H9 (cell line): ENCODE data around the gene SDK1. TPM values are rescaled to one million over a fixed set of nuclear protein-coding genes. Genes with fewer than 3 reads are reported as not detected.

ENCODE experiments used
- DNase-seq: peaks from one replicate; pipeline ENCODE4 v3.0.0-alpha.2; 2017
- H2AFZ ChIP-seq: one replicate; pipeline ENCODE4 v1.6.1; 2013; ENCODE audit warnings: mild to moderate bottlenecking, low read length, control low read depth, moderate library complexity
- H2AK5ac ChIP-seq: 2 replicates; pipeline ENCODE4 v1.6.1; 2013; ENCODE audit warnings: low read length, control low read depth, mixed read lengths; ENCODE audit not compliant: insufficient read length
- H2BK120ac ChIP-seq: one replicate; pipeline ENCODE4 v1.6.1; 2013; ENCODE audit warnings: low read depth, mild to moderate bottlenecking, low read length, control low read depth, inconsistent platforms; ENCODE audit not compliant: poor library complexity, severe bottlenecking
- H2BK12ac ChIP-seq: 2 replicates; pipeline ENCODE4 v1.6.1; 2013; ENCODE audit warnings: low read length, control low read depth, mixed read lengths, low read depth; ENCODE audit not compliant: insufficient read length
- H2BK15ac ChIP-seq: 2 replicates; pipeline ENCODE4 v1.6.1; 2013; ENCODE audit warnings: low read depth, low read length, control low read depth
- H2BK20ac ChIP-seq: one replicate; pipeline ENCODE4 v1.6.1; 2013; ENCODE audit warnings: low read depth, mild to moderate bottlenecking, low read length, control low read depth, inconsistent platforms; ENCODE audit not compliant: poor library complexity, severe bottlenecking
- H2BK5ac ChIP-seq: 2 replicates; pipeline ENCODE4 v1.6.1; 2013; ENCODE audit warnings: low read length, control low read depth, mixed read lengths; ENCODE audit not compliant: insufficient read length
- H3K14ac ChIP-seq: 2 replicates; pipeline ENCODE4 v1.6.1; 2013; ENCODE audit warnings: low read length, control low read depth; ENCODE audit not compliant: insufficient read depth
- H3K18ac ChIP-seq: 2 replicates; pipeline ENCODE4 v1.6.1; 2013; ENCODE audit warnings: low read depth, mild to moderate bottlenecking, mixed read lengths, low read length, control low read depth; ENCODE audit not compliant: insufficient read length
- H3K23ac ChIP-seq: 2 replicates; pipeline ENCODE4 v1.6.1; 2013; ENCODE audit warnings: low read length, control low read depth, mixed read lengths, low read depth; ENCODE audit not compliant: insufficient read length
- H3K23me2 ChIP-seq: 2 replicates; pipeline ENCODE4 v1.6.1; 2013; ENCODE audit warnings: low read depth, mild to moderate bottlenecking, mixed read lengths, low read length, control low read depth; ENCODE audit not compliant: insufficient read length, poor library complexity, severe bottlenecking
- H3K27ac ChIP-seq: 2 replicates; pipeline ENCODE4 v1.5.1; 2013; ENCODE audit warnings: low read length, control low read depth, mixed read lengths, low read depth; ENCODE audit not compliant: insufficient read length
- H3K27me3 ChIP-seq: 2 replicates; pipeline ENCODE4 v1.6.1; 2013; ENCODE audit warnings: low read length, control low read depth, inconsistent platforms; ENCODE audit not compliant: insufficient read depth
- H3K4ac ChIP-seq: 2 replicates; pipeline ENCODE4 v1.6.1; 2013; ENCODE audit warnings: low read depth, mild to moderate bottlenecking, control low read depth, inconsistent platforms, low read length, moderate library complexity
- H3K4me1 ChIP-seq: 2 replicates; pipeline ENCODE4 v1.6.1; 2013; ENCODE audit warnings: low read length, control low read depth, inconsistent platforms; ENCODE audit not compliant: insufficient read depth
- H3K4me2 ChIP-seq: 2 replicates; pipeline ENCODE4 v1.6.1; 2013; ENCODE audit warnings: low read length, control low read depth, mixed read lengths; ENCODE audit not compliant: insufficient read length, insufficient read depth
- H3K56ac ChIP-seq: 2 replicates; pipeline ENCODE4 v1.6.1; 2013; ENCODE audit warnings: low read depth, mild to moderate bottlenecking, mixed read lengths, low read length, control low read depth; ENCODE audit not compliant: insufficient read length
- H3K79me1 ChIP-seq: 2 replicates; pipeline ENCODE4 v1.6.1; 2013; ENCODE audit warnings: low read depth, mild to moderate bottlenecking, moderate library complexity, low read length, control low read depth, inconsistent platforms; ENCODE audit not compliant: insufficient read depth, poor library complexity, severe bottlenecking
- H3K79me2 ChIP-seq: 2 replicates; pipeline ENCODE4 v1.6.1; 2013; ENCODE audit warnings: low read length, control low read depth, inconsistent platforms; ENCODE audit not compliant: insufficient read depth
- H3K9ac ChIP-seq: 2 replicates; pipeline ENCODE4 v1.6.1; 2013; ENCODE audit warnings: low read length, control low read depth, mixed read lengths; ENCODE audit not compliant: insufficient read length; ENCODE audit errors: extremely low read depth
- H3K9me3 ChIP-seq: one replicate; pipeline ENCODE4 v1.6.1; 2013; ENCODE audit warnings: low read depth, low read length, inconsistent platforms; ENCODE audit not compliant: control insufficient read depth
- H3T11ph ChIP-seq: one replicate; pipeline ENCODE4 v1.6.1; 2013; ENCODE audit warnings: mild to moderate bottlenecking, low read length, control low read depth, inconsistent platforms
- H4K20me1 ChIP-seq: one replicate; pipeline ENCODE4 v1.6.1; 2013; ENCODE audit not compliant: control insufficient read depth, insufficient read length, insufficient read depth
- H4K5ac ChIP-seq: 2 replicates; pipeline ENCODE4 v1.6.1; 2013; ENCODE audit warnings: low read depth, mild to moderate bottlenecking, mixed read lengths, low read length, control low read depth; ENCODE audit not compliant: insufficient read length
- H4K8ac ChIP-seq: replicated peaks from 2 replicates; pipeline ENCODE4 v1.6.1; 2013; ENCODE audit warnings: low read length, control low read depth, mixed read lengths, low read depth; ENCODE audit not compliant: insufficient read length
- H4K91ac ChIP-seq: 2 replicates; pipeline ENCODE4 v1.6.1; 2013; ENCODE audit warnings: low read depth, mild to moderate bottlenecking, moderate library complexity, mixed read lengths, low read length, control low read depth; ENCODE audit not compliant: insufficient read length
- H3K27ac Mint-ChIP-seq, 3 experiments: 2 replicates in 2 of 3; 3 replicates in 1 of 3; pipeline ENCODE4 v1.8.0; 2020 to 2021; ENCODE audit warnings: mixed read lengths in 3 of 3, mild to moderate bottlenecking in 1 of 3, moderate library complexity in 1 of 3
- H3K27me3 Mint-ChIP-seq: 2 replicates; pipeline ENCODE4 v1.8.0; 2021; ENCODE audit warnings: low read depth, mild to moderate bottlenecking, moderate library complexity, mixed read lengths
- H3K36me3 Mint-ChIP-seq, 3 experiments: 2 replicates in 2 of 3; 3 replicates in 1 of 3; pipeline ENCODE4 v1.8.0; 2020 to 2021; ENCODE audit warnings: low read depth in 3 of 3, mixed read lengths in 3 of 3; ENCODE audit not compliant: insufficient read depth in 1 of 3
- H3K4me1 Mint-ChIP-seq, 2 experiments: 2 replicates each; pipeline ENCODE4 v1.8.0; 2020; ENCODE audit warnings: mixed read lengths in 2 of 2
- H3K4me3 Mint-ChIP-seq, 2 experiments: 2 replicates in 1 of 2; 3 replicates in 1 of 2; pipeline ENCODE4 v1.8.0; 2020 to 2021; ENCODE audit warnings: mild to moderate bottlenecking in 2 of 2, mixed read lengths in 2 of 2, moderate library complexity in 1 of 2
- H3K9me3 Mint-ChIP-seq, 2 experiments: 2 replicates in 1 of 2; 3 replicates in 1 of 2; pipeline ENCODE4 v1.8.0; 2020; ENCODE audit warnings: mild to moderate bottlenecking in 2 of 2, mixed read lengths in 2 of 2, moderate library complexity in 1 of 2
- WGBS: extraction: QIAGEN DNeasy Blood & Tissue Kit; methylation state at CpG from one replicate; pipeline ENCODE4 v1.1.7; 2013; ENCODE audit warnings: missing lambda C conversion rate, low lambda C conversion rate, mixed read lengths; ENCODE audit not compliant: insufficient read length; ENCODE audit errors: extremely low coverage; 5-methylcytosine and 5-hydroxymethylcytosine counted together
- total RNA-seq: library from RNA; stranded (reverse); gene quantifications from 2 replicates; pipeline ENCODE4 v1.2.1, GENCODE V29; 2021
- TF ChIP-seq, protein P1 (sequence below): fragments of 200-600 bp; sonication (generic); conservative IDR thresholded peaks from 3 replicates; pipeline ENCODE4 v1.8.0; 2021; ENCODE audit warnings: antibody characterized with exemption, mild to moderate bottlenecking

The SDK1 gene
- total RNA-seq, 1 experiment from 2014 or later: 8.7 TPM

DNA sequence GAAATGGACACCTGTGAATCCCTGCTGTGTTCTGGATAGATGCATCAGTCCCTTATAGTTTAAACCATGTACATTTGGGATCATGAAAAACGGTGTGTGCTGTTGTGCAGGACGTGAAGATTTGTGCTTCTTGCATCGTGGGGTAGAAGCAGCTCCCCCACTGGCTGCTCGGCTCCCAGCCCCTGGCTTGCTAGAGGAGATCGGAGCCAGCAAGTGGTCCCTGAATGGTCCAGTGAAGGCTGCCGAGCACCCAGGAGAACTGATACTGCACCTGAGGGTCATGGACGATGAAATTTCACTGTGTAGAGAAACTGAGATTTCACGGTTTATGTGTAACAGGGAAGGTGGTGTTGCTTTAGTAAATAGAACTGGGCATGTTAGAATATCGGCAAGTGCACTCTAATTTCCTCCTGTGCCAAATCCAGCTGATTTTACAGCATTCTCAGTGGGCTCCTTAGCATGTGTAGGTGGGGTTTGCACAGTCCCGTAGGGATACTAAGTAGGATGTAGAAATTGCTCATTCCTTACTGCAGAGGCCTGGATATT, 726.0 kb downstream of the SDK1 start:
- Histone ChIP-seq H4K91ac (no peak overlapping the region), H3K56ac (no peak overlapping the region), H3K27me3 (no peaks in the 10 kb centered on the region), H4K8ac (no peak overlapping the region), H3K9ac (no peak overlapping the region), H3K14ac (no peak overlapping the region), H2BK15ac (no peak overlapping the region), H3K23me2 (no peaks in the 10 kb centered on the region), H3K27ac (no peak overlapping the region), H3T11ph (no peak overlapping the region), H4K5ac (no peak overlapping the region), H2BK12ac (no peak overlapping the region), H3K4me2 (no peak overlapping the region), H3K79me2 (no peaks in the 10 kb centered on the region), H2BK5ac (no peak overlapping the region), H3K9me3 (no peaks in the 10 kb centered on the region), H2AFZ (no peak overlapping the region), H2BK20ac (no peak overlapping the region), H3K4me1 (no peaks in the 10 kb centered on the region), H3K79me1 (no peaks in the 10 kb centered on the region), H2BK120ac (no peak overlapping the region), H3K4ac (no peak overlapping the region), H3K18ac (no peak overlapping the region), H2AK5ac (no peak overlapping the region), H3K23ac (no peak overlapping the region), H4K20me1 (no peaks in the 10 kb centered on the region)
- Mint-ChIP-seq H3K27ac (no peak overlapping the region), H3K4me1 (peaks cover 17 to 21% of the 10 kb centered on the region in 2 experiments), H3K27me3 (no peaks in the 10 kb centered on the region), H3K9me3 (no peaks in the 10 kb centered on the region), H3K36me3 (no peaks in the 10 kb centered on the region), H3K4me3 (no peak overlapping the region)
- no CpG with 5 or more reads among the region's 10 CpGs for WGBS
- DNase-seq: no peak
- TF ChIP-seq, protein P1, sequence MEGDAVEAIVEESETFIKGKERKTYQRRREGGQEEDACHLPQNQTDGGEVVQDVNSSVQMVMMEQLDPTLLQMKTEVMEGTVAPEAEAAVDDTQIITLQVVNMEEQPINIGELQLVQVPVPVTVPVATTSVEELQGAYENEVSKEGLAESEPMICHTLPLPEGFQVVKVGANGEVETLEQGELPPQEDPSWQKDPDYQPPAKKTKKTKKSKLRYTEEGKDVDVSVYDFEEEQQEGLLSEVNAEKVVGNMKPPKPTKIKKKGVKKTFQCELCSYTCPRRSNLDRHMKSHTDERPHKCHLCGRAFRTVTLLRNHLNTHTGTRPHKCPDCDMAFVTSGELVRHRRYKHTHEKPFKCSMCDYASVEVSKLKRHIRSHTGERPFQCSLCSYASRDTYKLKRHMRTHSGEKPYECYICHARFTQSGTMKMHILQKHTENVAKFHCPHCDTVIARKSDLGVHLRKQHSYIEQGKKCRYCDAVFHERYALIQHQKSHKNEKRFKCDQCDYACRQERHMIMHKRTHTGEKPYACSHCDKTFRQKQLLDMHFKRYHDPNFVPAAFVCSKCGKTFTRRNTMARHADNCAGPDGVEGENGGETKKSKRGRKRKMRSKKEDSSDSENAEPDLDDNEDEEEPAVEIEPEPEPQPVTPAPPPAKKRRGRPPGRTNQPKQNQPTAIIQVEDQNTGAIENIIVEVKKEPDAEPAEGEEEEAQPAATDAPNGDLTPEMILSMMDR: no peak
